Measurements from ENCODE around the gene CTDNEP1. TPM values are rescaled to one million over a fixed set of nuclear protein-coding genes. Genes with fewer than 3 reads are reported as not detected.

CTDNEP1 gene
- total and polyA plus RNA-seq, 8 donors = 23.9 to 85.1 (median 73.9) TPM

DNA sequence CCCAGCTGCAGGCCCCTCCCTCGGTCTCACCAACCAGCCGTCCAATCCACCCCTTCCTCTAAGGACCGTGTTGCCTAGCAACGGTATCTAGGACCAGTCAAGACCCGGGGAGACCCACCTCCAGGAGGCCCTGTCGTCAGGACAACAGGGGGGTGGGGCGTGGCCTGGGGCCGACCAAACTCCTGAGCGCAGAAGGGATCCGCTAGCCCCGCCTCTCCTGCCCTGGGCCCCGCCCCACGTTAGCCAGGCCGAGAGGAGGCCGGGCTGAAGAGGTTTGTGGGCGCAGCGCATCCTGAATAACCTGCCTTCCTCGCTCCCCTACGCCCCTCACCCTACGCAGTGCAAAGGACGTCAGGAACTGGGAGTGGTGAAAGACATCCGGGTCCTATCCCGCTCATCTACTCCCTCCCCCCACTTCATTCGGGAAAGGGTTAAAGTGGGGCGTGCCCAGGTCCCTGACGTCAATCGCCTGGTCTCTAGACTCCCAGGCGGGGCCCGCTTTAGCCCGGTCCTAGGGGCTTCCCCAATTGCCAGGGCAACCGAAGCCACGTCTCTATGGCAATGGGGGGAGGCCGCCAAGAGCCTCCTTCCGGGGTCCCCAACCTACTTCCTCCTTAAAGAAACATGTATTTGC, 46.6 kb downstream of the CTDNEP1 start:
- H3K27me3 ChIP-seq = peaks cover 0 to 18% (median 0%) of the 10 kb centered on the region in 3 donors
- peaks cover 7 to 39% (median 30%) of the 10 kb centered on the region in 4 donors for H3K36me3 ChIP-seq
- peak overlapping the region; percentile 43 to 58 (median 52) for H3K4me3 ChIP-seq
- H3K9me3 ChIP-seq = no peaks in the 10 kb centered on the region
- WGBS, 5 donors = 0 to 1% (median 0%) methylated on average over 33 to 34 of the region's 34 CpGs
- peak; percentile 80 to 96 for DNase-seq
- TF ChIP-seq EP300 (IDR thresholded peaks at IDR 0.05) (peak; percentile 35), POLR2A (IDR thresholded peaks at IDR 0.05) (no peak), POLR2AphosphoS5 (IDR thresholded peaks at IDR 0.05) (peak in 1 of 3 donors; percentile 51)
- TF ChIP-seq, protein P1, sequence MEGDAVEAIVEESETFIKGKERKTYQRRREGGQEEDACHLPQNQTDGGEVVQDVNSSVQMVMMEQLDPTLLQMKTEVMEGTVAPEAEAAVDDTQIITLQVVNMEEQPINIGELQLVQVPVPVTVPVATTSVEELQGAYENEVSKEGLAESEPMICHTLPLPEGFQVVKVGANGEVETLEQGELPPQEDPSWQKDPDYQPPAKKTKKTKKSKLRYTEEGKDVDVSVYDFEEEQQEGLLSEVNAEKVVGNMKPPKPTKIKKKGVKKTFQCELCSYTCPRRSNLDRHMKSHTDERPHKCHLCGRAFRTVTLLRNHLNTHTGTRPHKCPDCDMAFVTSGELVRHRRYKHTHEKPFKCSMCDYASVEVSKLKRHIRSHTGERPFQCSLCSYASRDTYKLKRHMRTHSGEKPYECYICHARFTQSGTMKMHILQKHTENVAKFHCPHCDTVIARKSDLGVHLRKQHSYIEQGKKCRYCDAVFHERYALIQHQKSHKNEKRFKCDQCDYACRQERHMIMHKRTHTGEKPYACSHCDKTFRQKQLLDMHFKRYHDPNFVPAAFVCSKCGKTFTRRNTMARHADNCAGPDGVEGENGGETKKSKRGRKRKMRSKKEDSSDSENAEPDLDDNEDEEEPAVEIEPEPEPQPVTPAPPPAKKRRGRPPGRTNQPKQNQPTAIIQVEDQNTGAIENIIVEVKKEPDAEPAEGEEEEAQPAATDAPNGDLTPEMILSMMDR (IDR thresholded peaks at IDR 0.05) = no peak
- intact Hi-C loops (cut with DNase I; ENCODE audit: low total_unique reads) = no loop called here
- H3K4me1 ChIP-seq = peaks cover 11 to 33% (median 16%) of the 10 kb centered on the region in 4 donors
- H3K27ac ChIP-seq = peak overlapping the region; percentile 40 to 83 (median 67)

DNA sequence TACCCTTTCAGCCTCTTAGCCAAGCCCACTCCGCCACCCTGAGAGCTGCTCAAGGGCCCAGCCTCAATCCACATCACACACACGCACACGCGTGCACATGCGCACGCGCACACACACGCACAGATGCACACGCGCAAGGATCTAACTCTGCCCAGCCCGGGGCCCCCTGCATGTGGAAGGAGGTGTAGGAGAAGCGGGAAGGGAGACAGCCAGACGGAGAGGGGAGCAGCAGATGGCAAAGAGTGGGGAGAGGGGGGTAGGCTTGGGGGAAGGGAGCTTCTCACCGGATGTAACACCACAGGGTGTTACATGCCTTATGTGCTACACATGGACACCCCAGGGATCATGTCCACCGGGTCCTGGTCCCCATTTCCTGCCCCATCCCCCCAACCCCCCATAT, 47.2 kb downstream of the CTDNEP1 start:
- intact Hi-C loops (cut with DNase I; ENCODE audit: low total_unique reads) = no loop called here
- peak overlapping the region in 4 of 5 donors; percentile 40 to 83 (median 68) for H3K27ac ChIP-seq
- H3K9me3 ChIP-seq = no peaks in the 10 kb centered on the region
- 70 to 73% (median 71%) methylated on average over 15 of the region's 15 CpGs for WGBS, 5 donors
- peak overlapping the region; percentile 43 to 58 (median 52) for H3K4me3 ChIP-seq
- peak in 1 of 2 donors; percentile 68 for DNase-seq
- H3K27me3 ChIP-seq = peaks cover 0 to 17% (median 0%) of the 10 kb centered on the region in 3 donors
- peaks cover 11 to 33% (median 16%) of the 10 kb centered on the region in 4 donors for H3K4me1 ChIP-seq
- TF ChIP-seq EP300 (IDR thresholded peaks at IDR 0.05) (no peak), POLR2AphosphoS5 (IDR thresholded peaks at IDR 0.05) (no peak), POLR2A (IDR thresholded peaks at IDR 0.05) (no peak)
- TF ChIP-seq, protein P1 (IDR thresholded peaks at IDR 0.05) = no peak
- H3K36me3 ChIP-seq = peaks cover 7 to 46% (median 30%) of the 10 kb centered on the region in 4 donors

DNA sequence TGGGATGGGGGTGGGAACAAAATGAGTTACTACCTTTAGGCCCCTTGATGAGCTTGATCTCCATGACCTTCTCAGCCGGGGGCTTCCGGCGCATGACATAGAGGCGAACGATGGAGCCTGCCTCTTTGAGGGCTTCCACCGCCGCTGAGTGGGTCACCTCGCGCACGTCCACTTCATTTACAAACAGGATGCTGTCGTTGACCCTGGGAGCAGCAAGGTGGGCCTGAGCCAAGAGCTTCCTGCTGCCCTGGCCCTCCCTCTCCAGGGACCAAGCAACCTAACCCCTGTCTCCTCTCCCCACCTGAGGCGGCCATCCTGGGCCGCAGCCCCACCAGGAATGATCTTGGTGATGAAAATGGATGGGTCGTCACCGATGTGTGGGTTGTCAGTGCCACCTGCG, 48.1 kb downstream of the CTDNEP1 start:
- Histone ChIP-seq H3K27me3 (peaks cover 0 to 8% (median 0%) of the 10 kb centered on the region in 3 donors), H3K27ac (no peak overlapping the region), H3K4me1 (peaks cover 11 to 33% (median 16%) of the 10 kb centered on the region in 4 donors), H3K36me3 (peaks cover 7 to 52% (median 30%) of the 10 kb centered on the region in 4 donors), H3K9me3 (no peaks in the 10 kb centered on the region), H3K4me3 (no peak overlapping the region)
- peak in 1 of 2 donors; percentile 3 for DNase-seq
- WGBS, 5 donors = 91 to 97% (median 93%) methylated on average over 13 to 16 of the region's 16 CpGs
- intact Hi-C loops (cut with DNase I; ENCODE audit: low total_unique reads) = no loop called here
- no peak for TF ChIP-seq POLR2AphosphoS5 (IDR thresholded peaks at IDR 0.05)
- TF ChIP-seq, protein P1 (IDR thresholded peaks at IDR 0.05) = no peak
- no peak for TF ChIP-seq EP300 (IDR thresholded peaks at IDR 0.05)
- no peak for TF ChIP-seq POLR2A (IDR thresholded peaks at IDR 0.05)

DNA sequence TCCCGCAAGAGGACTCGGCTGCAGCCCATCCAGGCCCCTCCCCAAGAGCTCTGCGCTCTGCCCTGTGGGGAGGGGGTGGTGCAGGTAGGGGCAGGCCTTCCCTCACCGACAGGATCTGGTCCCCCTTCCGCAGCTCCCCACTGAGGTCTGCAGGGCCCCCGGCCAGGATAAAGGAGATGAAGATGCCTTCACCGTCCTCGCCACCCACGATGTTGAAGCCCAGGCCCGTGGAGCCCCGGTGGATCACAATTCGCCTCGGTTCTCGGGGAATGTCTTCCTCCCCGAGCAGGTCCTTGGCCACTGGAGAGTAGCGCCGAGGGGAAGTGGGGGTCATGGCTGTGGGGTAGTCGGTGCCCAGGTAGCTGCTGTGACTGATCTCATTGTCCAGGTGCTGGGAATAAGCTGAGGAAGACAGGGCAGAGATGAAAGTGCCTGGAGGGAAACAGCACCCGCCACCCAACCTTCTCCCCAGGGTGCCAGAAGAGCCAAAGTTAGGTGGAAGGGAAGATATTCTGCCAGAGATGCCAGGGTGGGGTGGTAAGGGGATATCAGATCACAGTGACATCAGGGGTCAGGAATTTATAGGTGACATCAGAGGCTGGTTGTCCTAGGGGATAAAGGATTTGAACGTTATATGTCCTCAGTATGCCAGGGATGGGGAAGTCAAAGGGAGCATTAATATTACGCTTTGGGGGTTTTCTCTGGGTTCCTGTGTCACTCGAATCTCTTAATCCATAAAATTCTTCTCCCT, 54.7 kb downstream of the CTDNEP1 start:
- no peak overlapping the region for H3K27ac ChIP-seq
- no peaks in the 10 kb centered on the region for H3K9me3 ChIP-seq
- intact Hi-C loops (cut with DNase I; ENCODE audit: low total_unique reads) = no loop called here
- H3K4me1 ChIP-seq = no peaks in the 10 kb centered on the region
- WGBS, 5 donors = 85 to 93% (median 91%) methylated on average over 8 to 22 of the region's 22 CpGs
- H3K4me3 ChIP-seq = no peak overlapping the region
- H3K36me3 ChIP-seq = peaks cover 17 to 93% (median 65%) of the 10 kb centered on the region in 4 donors
- DNase-seq = no peak
- TF ChIP-seq, protein P1 (IDR thresholded peaks at IDR 0.05) = no peak
- TF ChIP-seq POLR2A (IDR thresholded peaks at IDR 0.05) (no peak), POLR2AphosphoS5 (IDR thresholded peaks at IDR 0.05) (no peak), EP300 (IDR thresholded peaks at IDR 0.05) (no peak)
- no peaks in the 10 kb centered on the region for H3K27me3 ChIP-seq
